ENCODE data around the gene CBX3.

The CBX3 gene

GRCh38 chr7:26202019-26202990 is 760 bp downstream of the CBX3 start:
- ATAC-seq (ENCODE audit: low read depth), result no peak
- Histone ChIP-seq H3K27me3 (ENCODE audit: insufficient read depth, poor library complexity, severe bottlenecking) (no peaks in the 10 kb centered on the region), H3K4me3 (ENCODE audit: severe bottlenecking) (peak overlapping the region; percentile 97), H3K4me1 (ENCODE audit: insufficient read depth, poor library complexity, severe bottlenecking) (peaks cover 19% of the 10 kb centered on the region), H3K9me3 (ENCODE audit: severe bottlenecking) (no peaks in the 10 kb centered on the region), H3K36me3 (ENCODE audit: low read depth) (peaks cover 78% of the 10 kb centered on the region), H3K27ac (ENCODE audit: poor library complexity, severe bottlenecking) (peak overlapping the region; percentile 90)
- TF ChIP-seq CTCF (IDR thresholded peaks at IDR 0.05; ENCODE audit: poor library complexity, severe bottlenecking), result no peak
- DNase-seq (ENCODE audit: low spot score), result no peak

GRCh38 chr7:26203016-26203415 is 1.5 kb downstream of the CBX3 start:
- ATAC-seq (ENCODE audit: low read depth) (no peak), DNase-seq (ENCODE audit: low spot score) (no peak)
- H3K4me1 ChIP-seq (ENCODE audit: insufficient read depth, poor library complexity, severe bottlenecking), result peaks cover 12% of the 10 kb centered on the region
- H3K4me3 ChIP-seq (ENCODE audit: severe bottlenecking), result peak overlapping the region; percentile 97
- no peaks in the 10 kb centered on the region for H3K27me3 ChIP-seq (ENCODE audit: insufficient read depth, poor library complexity, severe bottlenecking)
- peaks cover 78% of the 10 kb centered on the region for H3K36me3 ChIP-seq (ENCODE audit: low read depth)
- H3K27ac ChIP-seq (ENCODE audit: poor library complexity, severe bottlenecking), result peak overlapping the region; percentile 90
- no peaks in the 10 kb centered on the region for H3K9me3 ChIP-seq (ENCODE audit: severe bottlenecking)
- TF ChIP-seq CTCF (IDR thresholded peaks at IDR 0.05; ENCODE audit: poor library complexity, severe bottlenecking), result no peak

GRCh38 chr7:26208040-26208439 is 6.5 kb downstream of the CBX3 start:
- TF ChIP-seq CTCF (IDR thresholded peaks at IDR 0.05; ENCODE audit: poor library complexity, severe bottlenecking), result no peak
- no peak for DNase-seq (ENCODE audit: low spot score)
- H3K27me3 ChIP-seq (ENCODE audit: insufficient read depth, poor library complexity, severe bottlenecking), result no peaks in the 10 kb centered on the region
- H3K36me3 ChIP-seq (ENCODE audit: low read depth), result peaks cover 100% of the 10 kb centered on the region
- H3K9me3 ChIP-seq (ENCODE audit: severe bottlenecking), result no peaks in the 10 kb centered on the region
- no peak for ATAC-seq (ENCODE audit: low read depth)
- H3K4me1 ChIP-seq (ENCODE audit: insufficient read depth, poor library complexity, severe bottlenecking), result peaks cover 12% of the 10 kb centered on the region
- H3K4me3 ChIP-seq (ENCODE audit: severe bottlenecking), result no peak overlapping the region
- no peak overlapping the region for H3K27ac ChIP-seq (ENCODE audit: poor library complexity, severe bottlenecking)

GRCh38 chr7:26212921-26213718 is 11.6 kb downstream of the CBX3 start:
- H3K27ac ChIP-seq (ENCODE audit: poor library complexity, severe bottlenecking), result no peak overlapping the region
- H3K4me1 ChIP-seq (ENCODE audit: insufficient read depth, poor library complexity, severe bottlenecking), result no peaks in the 10 kb centered on the region
- no peak overlapping the region for H3K4me3 ChIP-seq (ENCODE audit: severe bottlenecking)
- no peak; the same call in 2 of the 3 replicates for ATAC-seq (ENCODE audit: low read depth)
- peaks cover 50% of the 10 kb centered on the region for H3K36me3 ChIP-seq (ENCODE audit: low read depth)
- no peak for TF ChIP-seq CTCF (IDR thresholded peaks at IDR 0.05; ENCODE audit: poor library complexity, severe bottlenecking)
- no peaks in the 10 kb centered on the region for H3K27me3 ChIP-seq (ENCODE audit: insufficient read depth, poor library complexity, severe bottlenecking)
- H3K9me3 ChIP-seq (ENCODE audit: severe bottlenecking), result no peaks in the 10 kb centered on the region
- DNase-seq (ENCODE audit: low spot score), result no peak
